Activated naive CD4-positive, alpha-beta T cell treated with anti-CD3 and anti-CD28 coated beads for 36 hours (primary cell): ENCODE measurements around the gene ZNF611. TPM values are rescaled to one million over a fixed set of nuclear protein-coding genes. Genes with fewer than 3 reads are reported as not detected.
"Not testable (repeated sequence)": the region's sequence is repeated elsewhere in the genome, so short reads cannot be mapped to it uniquely, and the experiment has no call there.

Experiments used
- CTCF ChIA-PET: fragments of 350-600 bp; sonication (Branson Sonifier 250); formaldehyde crosslinking; loops from one replicate; lab custom pipeline; 2021; ENCODE audit warnings: antibody characterized with exemption; lab: Charles Lee
- DNase-seq: peaks from one replicate; pipeline ENCODE4 v3.0.0-alpha.2; 2020
- H3K27ac Mint-ChIP-seq: one replicate; pipeline ENCODE4 v1.8.0; 2021; ENCODE audit warnings: mild to moderate bottlenecking, mixed read lengths
- H3K27me3 Mint-ChIP-seq: one replicate; pipeline ENCODE4 v1.8.0; 2021; ENCODE audit warnings: low read depth, mixed read lengths
- H3K36me3 Mint-ChIP-seq: one replicate; pipeline ENCODE4 v1.8.0; 2021; ENCODE audit warnings: low read depth, mixed read lengths
- H3K4me1 Mint-ChIP-seq: one replicate; pipeline ENCODE4 v1.8.0; 2021; ENCODE audit warnings: low read depth, mixed read lengths
- H3K4me3 Mint-ChIP-seq: one replicate; pipeline ENCODE4 v1.8.0; 2021; ENCODE audit warnings: mild to moderate bottlenecking, moderate library complexity, mixed read lengths
- H3K9me3 Mint-ChIP-seq: one replicate; pipeline ENCODE4 v1.8.0; 2021; ENCODE audit warnings: mixed read lengths
- intact Hi-C: fragments of 100-400 bp; cut with micrococcal nuclease; formaldehyde crosslinking; loops from one replicate; pipeline ENCODE4 v1.15.1; 2023
- total RNA-seq, 2 experiments: library from RNA; stranded (reverse); gene quantifications; one replicate each; pipeline ENCODE4 v1.2.3, GENCODE V29; 2021

The ZNF611 gene
- total RNA-seq, result 10 to 100 TPM; 10.4 to 12.1 TPM

DNA sequence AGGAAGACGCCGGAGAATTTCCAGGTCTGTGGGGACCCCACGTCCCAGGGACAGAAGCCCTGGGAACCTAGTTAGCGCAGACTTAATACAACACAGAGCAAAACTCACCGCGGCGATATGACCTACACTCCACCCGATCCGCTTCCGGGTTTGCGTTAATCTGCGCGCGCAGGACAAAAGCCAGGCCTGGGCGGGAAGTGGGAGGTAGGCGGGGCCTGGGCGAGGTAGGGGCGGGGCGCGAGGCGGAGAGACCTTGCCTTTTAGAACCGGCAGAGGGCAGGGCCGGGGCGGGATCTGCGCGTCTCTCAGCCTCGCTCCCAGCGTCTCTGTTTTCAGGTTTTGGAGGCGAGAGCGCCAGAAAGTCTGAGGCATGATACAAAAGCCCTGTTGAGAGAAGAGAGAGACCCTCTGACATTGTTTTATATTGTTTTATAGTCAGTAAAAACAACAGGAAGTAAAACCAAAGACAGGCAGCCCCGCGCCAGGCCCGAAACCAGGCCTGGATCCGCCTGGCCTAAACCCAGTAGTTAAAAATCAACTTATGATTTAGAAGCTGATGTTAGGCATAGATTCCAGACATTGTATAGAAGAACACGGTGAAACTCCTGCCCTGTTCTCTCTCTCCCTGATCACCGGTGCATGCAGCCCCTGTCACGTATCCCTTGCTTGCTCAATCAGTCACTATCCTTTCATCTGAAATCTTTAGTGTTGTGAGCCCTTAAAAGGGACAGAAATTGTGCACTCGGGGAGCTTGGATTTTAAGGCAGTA, at the start of gene ZNF611:
Gene ZNF611, minus strand, starts transcription at position 152 of the 769 bp plus-strand sequence. CDS start 19,150 bp downstream, outside the sequence.
- peak within 1 kb of the TSS; percentile 89 for H3K27ac Mint-ChIP-seq
- peak within 1 kb of the TSS; percentile 85 for H3K4me3 Mint-ChIP-seq
- peaks cover 3% of the 10 kb centered on the region for H3K9me3 Mint-ChIP-seq
- peak; percentile 99 for DNase-seq
- peaks cover 17% of the 10 kb centered on the region for H3K36me3 Mint-ChIP-seq
- H3K27me3 Mint-ChIP-seq, result no peaks in the 10 kb centered on the region
- CTCF ChIA-PET, result interaction anchor here (0.6 to 1.1 kb wide), 2 partner anchors 12 to 1073 kb away, joined by 3 read pairs; no protein-coding TSS in a partner anchor
- peaks cover 19% of the 10 kb centered on the region for H3K4me1 Mint-ChIP-seq
- intact Hi-C loops, result loop anchor here (1.0 to 10.0 kb wide), 4 partner anchors 44 to 208 kb away; partner anchors contain the start of genes ZNF808 and ZNF83

- Mint-ChIP-seq H3K36me3 (peaks cover 61% of the 10 kb centered on the region), H3K9me3 (peaks cover 37% of the 10 kb centered on the region), H3K4me1 (peaks cover 37% of the 10 kb centered on the region)
- not testable (repeated sequence) for H3K4me3 Mint-ChIP-seq, H3K27me3 Mint-ChIP-seq, H3K27ac Mint-ChIP-seq, DNase-seq
- CTCF ChIA-PET, result interaction anchor here (0.6 kb wide), 1 partner anchor 403 kb away, joined by 3 read pairs; no protein-coding TSS in a partner anchor
- intact Hi-C loops, result loop anchor here (10.0 kb wide), 1 partner anchor 182 kb away; the partner anchor contains the start of gene ZNF816
Observed at GRCh38 chr19:52782864-52783263, 48.0 kb upstream of the ZNF611 start.

DNA sequence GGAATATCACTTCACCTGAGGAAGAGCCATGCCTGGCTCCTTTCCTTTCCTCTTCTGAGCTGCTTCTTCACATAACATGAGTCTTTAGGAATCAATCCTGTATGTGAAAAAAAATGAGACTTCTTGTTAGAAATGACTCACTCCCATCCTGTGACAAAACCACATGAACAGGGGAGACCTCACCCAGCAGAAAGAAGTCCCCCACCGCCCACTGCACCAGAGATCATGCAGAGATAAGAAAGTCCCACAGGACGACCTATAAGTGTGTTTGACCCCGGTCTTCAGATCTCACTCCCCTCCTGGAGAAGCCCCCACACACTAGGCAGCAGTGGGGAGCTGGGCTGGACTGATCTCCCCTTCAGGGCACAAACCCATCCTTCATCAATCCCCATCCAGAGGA, 44.0 kb upstream of the ZNF611 start:
- Mint-ChIP-seq H3K36me3 (peaks cover 77% of the 10 kb centered on the region), H3K9me3 (peaks cover 33% of the 10 kb centered on the region), H3K4me3 (no peak overlapping the region), H3K4me1 (peaks cover 11% of the 10 kb centered on the region), H3K27ac (no peak overlapping the region), H3K27me3 (no peaks in the 10 kb centered on the region)
- CTCF ChIA-PET, result interaction anchor here (0.8 kb wide), 1 partner anchor 10 kb away, joined by 3 read pairs; no protein-coding TSS in a partner anchor
- peak; percentile 54 for DNase-seq
- intact Hi-C loops, result no loop called here

DNA sequence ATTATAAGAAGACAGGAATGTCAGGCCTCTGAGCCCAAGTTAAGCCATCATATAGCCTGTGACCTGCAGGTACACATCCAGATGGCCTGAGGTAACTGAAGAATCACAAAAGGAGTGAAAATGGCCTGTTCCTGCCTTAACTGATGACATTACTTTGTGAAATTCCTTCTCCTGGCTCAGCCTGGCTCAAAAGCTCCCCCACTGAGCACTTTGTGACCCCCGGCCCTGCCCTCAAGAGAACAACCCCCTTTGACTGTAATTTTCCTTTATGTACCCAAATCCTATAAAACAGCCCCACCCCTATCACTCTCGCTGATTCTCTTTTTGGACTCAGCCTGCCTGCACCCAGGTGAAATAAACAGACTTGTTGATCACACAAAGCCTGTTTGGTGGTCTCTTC, 21.6 kb upstream of the ZNF611 start:
- H3K9me3 Mint-ChIP-seq, result peaks cover 15% of the 10 kb centered on the region
- H3K27ac Mint-ChIP-seq, intact Hi-C loops, H3K4me1 Mint-ChIP-seq, H3K4me3 Mint-ChIP-seq, H3K27me3 Mint-ChIP-seq, CTCF ChIA-PET, DNase-seq: not testable (repeated sequence)
- H3K36me3 Mint-ChIP-seq, result peaks cover 15% of the 10 kb centered on the region

DNA sequence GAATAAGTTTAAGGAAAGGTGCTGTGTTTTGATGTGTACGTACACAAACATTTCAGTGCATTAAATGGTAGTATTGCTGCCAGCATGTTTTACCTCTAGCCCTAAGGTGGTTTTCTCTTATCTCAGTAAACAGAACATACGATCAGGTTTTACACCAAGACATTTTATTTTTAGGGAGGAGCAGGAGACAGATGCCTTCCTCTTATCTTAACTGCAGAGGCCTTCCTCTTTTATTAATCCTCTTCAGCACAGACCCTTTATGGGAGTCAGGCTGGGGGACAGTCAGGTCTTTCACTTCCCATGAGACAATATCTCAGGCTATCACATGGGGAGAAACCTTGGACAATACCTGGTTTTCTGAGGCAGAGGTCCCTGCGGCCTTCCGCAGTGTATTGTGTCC, 14.9 kb upstream of the ZNF611 start:
- intact Hi-C loops, result no loop called here
- DNase-seq, result no peak
- no peaks in the 10 kb centered on the region for H3K4me1 Mint-ChIP-seq
- no peaks in the 10 kb centered on the region for H3K9me3 Mint-ChIP-seq
- H3K4me3 Mint-ChIP-seq, result no peak overlapping the region
- CTCF ChIA-PET, result no interaction called here
- no peaks in the 10 kb centered on the region for H3K27me3 Mint-ChIP-seq
- H3K27ac Mint-ChIP-seq, result no peak overlapping the region
- H3K36me3 Mint-ChIP-seq, result no peaks in the 10 kb centered on the region

DNA sequence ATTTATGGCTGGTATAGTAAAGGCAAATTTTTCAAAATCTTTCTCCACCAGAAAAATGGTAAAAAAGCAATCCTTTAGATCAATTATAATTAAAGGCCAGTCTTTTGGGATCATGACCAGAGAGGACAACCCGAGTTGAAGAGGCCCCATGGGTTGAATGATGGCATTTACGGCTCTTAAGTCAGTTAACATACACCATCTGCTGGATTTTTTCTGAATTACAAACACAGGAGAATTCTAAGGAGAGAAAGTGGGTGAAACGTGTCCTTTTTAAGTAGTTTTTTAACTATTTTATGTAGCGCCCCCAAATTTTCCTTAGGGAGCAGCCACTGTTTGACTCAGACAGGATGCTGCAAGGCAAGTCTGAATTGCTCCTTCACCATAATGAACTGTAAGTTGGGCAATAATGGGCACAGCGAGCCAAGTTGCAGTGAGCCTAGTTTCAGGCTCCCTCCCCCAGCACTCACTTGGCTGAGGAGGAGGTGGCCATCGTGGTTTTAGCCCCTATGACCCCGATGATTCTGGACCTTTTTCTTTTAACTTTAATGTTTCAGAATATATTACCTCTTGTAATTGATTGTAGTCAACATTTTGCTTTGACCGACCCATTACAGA, 13.6 kb upstream of the ZNF611 start:
- Mint-ChIP-seq H3K4me1 (no peaks in the 10 kb centered on the region), H3K27ac (no peak overlapping the region), H3K9me3 (no peaks in the 10 kb centered on the region), H3K27me3 (no peaks in the 10 kb centered on the region), H3K36me3 (no peaks in the 10 kb centered on the region), H3K4me3 (no peak overlapping the region)
- intact Hi-C loops, result loop anchor here (1.0 kb wide), 2 partner anchors 405 to 500 kb away; no protein-coding TSS in a partner anchor
- CTCF ChIA-PET, result interaction anchor here (0.6 kb wide), 1 partner anchor 450 kb away, joined by 6 read pairs; no protein-coding TSS in a partner anchor
- DNase-seq, result no peak

DNA sequence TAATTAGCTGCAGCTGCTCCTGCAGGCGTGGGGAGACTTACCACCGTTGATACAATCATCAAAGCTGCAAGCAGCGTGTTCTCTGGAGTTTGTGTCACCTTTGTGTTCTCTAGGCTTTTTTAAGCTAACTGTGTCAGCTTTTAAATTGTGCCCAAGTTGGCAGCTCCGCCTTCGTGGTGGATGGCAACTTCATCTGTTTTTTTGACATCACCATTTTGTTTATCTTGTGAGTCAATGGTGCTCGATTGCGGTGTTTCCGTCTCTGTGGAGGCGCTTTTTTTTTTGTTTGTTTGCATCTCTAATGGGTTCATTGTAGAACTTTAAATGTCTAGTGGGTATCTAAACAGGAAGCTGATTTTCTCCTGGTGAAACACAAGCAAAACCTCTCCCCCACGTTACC, 11.1 kb upstream of the ZNF611 start:
- H3K27me3 Mint-ChIP-seq, H3K9me3 Mint-ChIP-seq, H3K4me3 Mint-ChIP-seq, H3K36me3 Mint-ChIP-seq, H3K27ac Mint-ChIP-seq, intact Hi-C loops: not testable (repeated sequence)
- peaks cover 14% of the 10 kb centered on the region for H3K4me1 Mint-ChIP-seq
- DNase-seq, result peak; percentile 10
- CTCF ChIA-PET, result interaction anchor here (0.6 kb wide), 1 partner anchor 136 kb away, joined by 6 read pairs; no protein-coding TSS in a partner anchor

DNA sequence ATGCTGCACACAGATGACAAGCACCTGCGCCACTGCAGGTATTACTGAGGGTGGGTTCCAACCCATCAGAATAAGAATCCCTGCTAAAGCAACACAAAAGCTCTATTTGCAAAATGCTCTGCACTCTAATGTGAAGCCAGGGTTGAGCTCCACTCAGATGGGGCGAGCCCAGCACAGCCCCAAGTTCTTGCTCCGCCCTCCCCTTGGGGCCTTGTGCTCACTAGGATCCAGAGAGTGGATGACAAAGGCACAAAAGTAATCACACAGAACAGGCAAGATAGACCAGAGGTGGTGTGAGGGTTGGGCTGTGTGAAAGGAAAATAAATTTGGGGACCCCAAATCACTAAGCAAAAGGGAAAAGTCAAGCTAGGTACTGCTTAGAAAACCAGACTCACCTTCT, 8.2 kb upstream of the ZNF611 start:
- Mint-ChIP-seq H3K36me3 (no peaks in the 10 kb centered on the region), H3K4me1 (peaks cover 14% of the 10 kb centered on the region), H3K27me3 (no peaks in the 10 kb centered on the region), H3K4me3 (no peak overlapping the region), H3K27ac (no peak overlapping the region), H3K9me3 (no peaks in the 10 kb centered on the region)
- intact Hi-C loops, result loop anchor here (2.0 kb wide), 1 partner anchor 216 kb away; the partner anchor contains the start of gene ZNF808
- CTCF ChIA-PET, result no interaction called here
- no peak for DNase-seq

DNA sequence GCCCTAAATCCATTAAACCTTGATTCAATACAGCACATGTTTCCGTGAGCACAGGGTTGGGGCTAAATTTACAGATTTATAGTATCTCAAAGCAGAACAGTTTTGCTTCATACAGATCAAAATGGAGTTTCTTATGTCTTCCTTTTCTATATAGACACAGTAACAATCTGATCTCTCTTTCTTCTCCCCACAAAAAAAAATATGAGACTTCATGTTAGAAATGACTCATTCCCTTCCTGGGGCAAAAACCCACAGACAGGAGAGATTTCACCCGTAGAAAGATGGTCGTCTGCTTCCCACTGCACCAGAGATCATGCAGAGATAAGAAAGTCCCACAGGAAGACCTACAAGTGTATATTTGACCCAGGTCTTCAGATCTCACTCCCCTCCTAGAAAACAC, 7.7 kb upstream of the ZNF611 start:
- no peak overlapping the region for H3K4me3 Mint-ChIP-seq
- H3K4me1 Mint-ChIP-seq, result peaks cover 14% of the 10 kb centered on the region
- no peak for DNase-seq
- CTCF ChIA-PET, result no interaction called here
- H3K27ac Mint-ChIP-seq, result no peak overlapping the region
- intact Hi-C loops, result loop anchor here (2.0 kb wide), 1 partner anchor 216 kb away; the partner anchor contains the start of gene ZNF808
- H3K27me3 Mint-ChIP-seq, result no peaks in the 10 kb centered on the region
- H3K36me3 Mint-ChIP-seq, result no peaks in the 10 kb centered on the region
- H3K9me3 Mint-ChIP-seq, result peaks cover 3% of the 10 kb centered on the region

DNA sequence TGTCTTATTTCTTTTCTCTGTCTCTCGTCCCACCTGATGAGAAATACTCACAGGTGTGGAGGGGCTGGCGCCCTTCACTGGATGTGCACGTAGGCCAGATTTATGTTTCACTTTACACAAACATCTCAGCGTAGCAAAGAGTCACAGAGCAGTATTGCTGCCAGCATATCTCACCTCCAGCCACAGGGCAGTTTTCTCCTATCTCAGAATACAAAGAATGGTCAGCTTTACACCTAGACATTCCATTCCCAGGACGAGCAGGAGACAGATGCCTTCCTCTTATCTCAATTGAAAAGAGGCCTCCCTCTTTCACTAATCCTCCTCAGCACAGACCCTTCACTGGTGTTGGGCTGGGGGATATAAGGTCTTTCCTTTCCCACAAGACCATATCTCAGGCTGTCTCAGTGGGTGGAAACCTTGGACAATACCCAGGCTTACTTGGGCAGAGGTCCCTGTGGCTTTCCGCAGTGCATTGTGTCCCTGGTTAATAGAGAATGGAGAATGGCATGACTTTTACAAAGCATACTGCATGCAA, 7.2 kb upstream of the ZNF611 start:
- Mint-ChIP-seq H3K9me3 (peaks cover 3% of the 10 kb centered on the region), H3K4me3 (no peak overlapping the region), H3K27ac (no peak overlapping the region), H3K4me1 (peaks cover 14% of the 10 kb centered on the region), H3K36me3 (no peaks in the 10 kb centered on the region), H3K27me3 (no peaks in the 10 kb centered on the region)
- DNase-seq, result no peak
- intact Hi-C loops, result loop anchor here (2.0 kb wide), 1 partner anchor 215 kb away; the partner anchor contains the start of gene ZNF808
- CTCF ChIA-PET, result no interaction called here

- H3K4me1 Mint-ChIP-seq, result peaks cover 14% of the 10 kb centered on the region
- H3K36me3 Mint-ChIP-seq, DNase-seq, H3K27me3 Mint-ChIP-seq, intact Hi-C loops, H3K9me3 Mint-ChIP-seq, H3K27ac Mint-ChIP-seq, H3K4me3 Mint-ChIP-seq, CTCF ChIA-PET: not testable (repeated sequence)
Observed at GRCh38 chr19:52741371-52741770, 6.5 kb upstream of the ZNF611 start.

GRCh38 chr19:52739576-52739975, 4.7 kb upstream of the ZNF611 start:
- CTCF ChIA-PET, result interaction anchor here (0.6 kb wide), 1 partner anchor 117 kb away, joined by 3 read pairs; no protein-coding TSS in a partner anchor
- H3K27ac Mint-ChIP-seq, result no peak overlapping the region
- H3K9me3 Mint-ChIP-seq, result peaks cover 3% of the 10 kb centered on the region
- no peak overlapping the region for H3K4me3 Mint-ChIP-seq
- no peaks in the 10 kb centered on the region for H3K27me3 Mint-ChIP-seq
- no peak for DNase-seq
- no peaks in the 10 kb centered on the region for H3K36me3 Mint-ChIP-seq
- peaks cover 21% of the 10 kb centered on the region for H3K4me1 Mint-ChIP-seq
- intact Hi-C loops, result loop anchor here (10.0 kb wide), 1 partner anchor 135 kb away; no protein-coding TSS in a partner anchor
